ENCODE results near the gene ZMYND8.
"Not testable (repeated sequence)": the region's sequence is repeated elsewhere in the genome, so short reads cannot be mapped to it uniquely, and the experiment has no call there.

The ZMYND8 gene

DNA sequence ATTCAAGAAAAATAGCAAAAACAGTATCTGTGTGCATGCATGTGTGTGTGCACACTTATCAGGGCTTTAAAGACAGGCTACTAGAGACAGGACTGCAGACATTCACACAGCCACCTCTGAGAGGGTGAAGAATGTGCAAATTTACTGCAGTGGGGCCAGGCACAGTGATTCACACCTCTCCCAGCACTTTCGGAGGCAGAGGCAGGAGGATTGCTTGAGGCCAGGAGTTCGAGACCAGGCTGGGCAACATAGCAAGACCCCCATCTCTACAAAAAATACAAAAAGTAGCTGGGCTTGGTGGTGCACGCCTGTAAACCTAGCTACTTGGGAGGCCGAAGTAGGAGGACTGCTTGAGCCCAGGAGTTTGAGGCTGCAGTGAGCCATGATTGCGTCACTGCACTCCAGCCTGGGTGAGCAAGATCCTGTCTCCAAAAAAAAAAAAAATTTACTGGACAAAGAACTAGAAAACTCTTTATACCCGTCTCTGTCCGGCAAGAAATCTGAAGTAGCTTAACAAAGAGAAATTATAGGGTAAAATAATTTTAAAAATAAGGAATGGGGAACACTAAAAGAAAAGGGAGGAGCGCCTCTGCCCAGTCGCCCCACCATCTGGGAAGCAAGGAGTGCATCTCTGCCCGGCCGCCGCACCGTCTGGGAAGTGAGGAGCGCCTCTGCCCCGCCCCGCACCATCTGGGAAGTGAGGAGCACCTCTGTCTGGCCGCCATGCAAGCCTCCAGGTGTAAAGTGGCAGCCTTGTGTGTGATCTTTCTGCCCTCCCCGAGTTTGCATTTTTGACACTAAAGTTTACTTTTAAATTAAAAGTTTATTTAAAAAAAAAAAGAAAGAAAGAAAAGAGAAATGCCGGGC is 105.1 kb downstream of the ZMYND8 start:
- no peak for DNase-seq (ENCODE audit: low read depth in 2 of 3, low spot score in 2 of 3)

DNA sequence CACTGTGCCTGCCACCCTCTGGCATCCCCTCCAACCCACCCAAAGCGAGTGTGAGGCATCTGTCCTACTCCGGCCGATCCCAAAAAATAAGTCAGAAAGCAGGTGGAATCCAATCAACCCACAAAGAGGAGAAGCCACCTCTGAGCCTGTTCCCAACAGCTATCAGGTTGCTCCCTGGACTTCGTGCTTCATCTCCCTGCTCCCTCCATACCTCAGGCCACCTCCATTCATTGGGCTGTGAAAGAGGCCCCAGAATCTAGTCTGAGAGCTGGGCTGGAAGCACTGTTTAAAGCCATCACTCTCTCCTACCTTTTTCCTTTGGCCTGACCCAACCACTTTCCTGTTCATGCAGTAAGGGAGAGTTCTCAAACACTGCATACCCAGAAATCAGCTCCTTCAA is 106.1 kb downstream of the ZMYND8 start:
- DNase-seq (ENCODE audit: low read depth in 2 of 3, low spot score in 2 of 3), result no peak

DNA sequence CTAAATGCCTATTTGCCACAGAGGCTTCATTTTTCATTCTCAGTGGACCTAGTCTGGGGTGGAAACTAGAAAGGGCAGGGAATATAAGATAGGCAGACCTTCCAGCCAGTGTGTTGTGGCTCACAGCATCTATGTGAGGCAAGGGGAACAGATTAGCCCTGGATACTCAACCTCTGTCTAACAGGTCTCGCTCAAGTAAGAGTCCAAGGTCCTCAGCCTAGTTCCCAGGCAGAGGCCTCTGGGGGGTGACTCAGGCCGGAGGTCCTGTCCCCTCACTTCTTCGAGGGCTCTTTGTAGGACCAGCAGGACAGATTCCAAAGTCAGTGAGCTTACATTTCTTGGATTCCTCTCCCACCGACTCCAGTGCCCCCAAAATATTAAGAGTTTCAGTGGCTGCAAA is 106.6 kb downstream of the ZMYND8 start:
- no peak for DNase-seq (ENCODE audit: low read depth in 2 of 3, low spot score in 2 of 3)

DNA sequence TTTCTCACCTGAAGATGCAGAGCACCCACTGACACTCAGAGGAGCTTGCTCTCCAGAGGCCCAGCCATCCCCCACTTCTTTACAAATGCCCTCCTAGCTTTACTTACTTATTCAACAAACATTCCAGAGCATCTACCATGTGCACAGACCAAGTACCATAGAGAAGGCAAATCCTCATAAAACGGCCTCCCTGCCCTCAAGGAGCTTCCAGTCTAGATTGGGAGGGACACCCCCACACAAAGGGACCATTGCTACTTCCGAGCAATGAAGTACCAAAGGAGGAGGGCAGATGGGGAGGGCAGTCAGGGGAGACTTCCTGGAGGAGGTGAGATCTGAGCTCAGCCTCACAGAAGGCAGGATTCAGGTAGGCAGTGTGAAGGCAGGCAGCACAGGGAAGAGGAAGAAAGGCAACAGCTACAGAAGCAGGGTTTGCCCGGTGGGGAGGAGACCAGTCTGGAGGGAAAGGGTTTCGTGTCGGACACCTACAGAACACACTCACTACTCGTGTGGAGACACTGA is 108.0 kb downstream of the ZMYND8 start:
- no peak for DNase-seq (ENCODE audit: low read depth in 2 of 3, low spot score in 2 of 3)

DNA sequence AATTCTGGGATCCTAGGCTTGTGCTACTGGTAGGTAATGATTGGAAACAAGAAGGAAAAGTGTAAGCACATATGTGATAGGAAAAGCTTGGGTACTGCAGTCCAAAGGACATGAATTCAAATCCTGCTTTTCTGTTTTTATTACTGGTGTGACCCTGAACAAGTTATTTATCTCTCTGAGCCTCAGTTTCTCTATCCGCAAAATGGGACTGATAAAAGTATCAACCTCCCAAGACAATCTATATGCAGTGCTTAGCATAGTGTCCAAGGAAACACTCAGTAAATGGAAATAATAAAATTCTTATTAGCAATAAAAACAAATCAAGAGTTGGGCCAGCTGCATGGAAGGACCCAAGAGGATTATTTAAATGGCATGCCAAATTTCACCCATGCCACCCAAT is 108.5 kb downstream of the ZMYND8 start:
- no peak for DNase-seq (ENCODE audit: low read depth in 2 of 3, low spot score in 2 of 3)

DNA sequence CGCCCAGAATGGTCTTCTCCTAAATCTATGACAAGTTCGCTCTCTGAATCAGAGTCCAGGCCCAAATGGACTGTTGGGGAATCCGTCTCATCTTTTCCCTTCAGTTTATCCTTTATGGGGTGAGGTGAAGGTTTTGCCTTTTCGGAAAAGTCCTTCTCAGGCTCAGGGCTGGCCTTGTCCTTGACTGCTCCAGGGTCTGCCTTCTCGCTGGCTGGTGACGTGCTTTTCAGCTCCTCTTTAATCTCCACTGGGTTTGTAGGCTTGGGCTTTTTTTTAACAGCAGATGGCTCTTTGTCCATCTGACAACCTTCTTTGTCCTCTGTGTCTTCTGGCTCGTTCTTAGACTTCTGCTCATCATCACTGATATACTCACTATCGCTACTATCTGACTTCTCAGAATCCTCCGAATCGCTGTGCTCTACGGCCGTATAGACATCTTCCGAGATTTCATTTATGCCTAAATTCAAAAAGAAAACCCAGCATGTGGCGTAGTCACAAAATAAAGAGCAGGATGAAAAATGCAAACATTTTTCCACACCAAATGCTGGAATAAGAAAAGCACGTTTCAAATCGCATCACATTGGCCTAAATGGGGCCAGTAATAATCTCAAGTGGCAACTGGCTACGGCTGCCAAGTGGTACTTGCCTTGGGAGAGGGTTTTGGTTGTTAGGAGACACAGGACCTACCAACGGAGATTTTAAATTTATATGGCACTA is 110.3 kb downstream of the ZMYND8 start:
- DNase-seq (ENCODE audit: low read depth in 2 of 3, low spot score in 2 of 3), result no peak

DNA sequence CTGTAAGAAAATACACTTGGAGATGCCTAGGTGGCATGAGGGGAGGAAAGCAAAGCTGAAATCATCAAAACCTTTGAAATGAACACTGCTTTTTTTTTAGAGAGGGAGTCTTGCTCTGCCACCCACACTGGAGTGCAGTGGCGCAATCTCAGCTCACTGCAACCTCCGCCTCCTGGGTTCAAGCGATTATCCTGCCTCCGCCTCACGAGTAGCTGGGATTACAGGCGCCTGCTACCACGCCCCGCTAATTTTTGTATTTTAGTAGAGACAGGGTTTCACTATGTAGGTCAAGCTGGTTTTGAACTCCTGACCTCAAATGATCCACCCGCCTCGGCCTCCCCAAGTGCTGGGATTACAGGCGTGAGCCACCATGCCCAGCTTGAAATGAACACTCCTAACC is 111.3 kb downstream of the ZMYND8 start:
- DNase-seq (ENCODE audit: low read depth in 2 of 3, low spot score in 2 of 3), result not testable (repeated sequence)

DNA sequence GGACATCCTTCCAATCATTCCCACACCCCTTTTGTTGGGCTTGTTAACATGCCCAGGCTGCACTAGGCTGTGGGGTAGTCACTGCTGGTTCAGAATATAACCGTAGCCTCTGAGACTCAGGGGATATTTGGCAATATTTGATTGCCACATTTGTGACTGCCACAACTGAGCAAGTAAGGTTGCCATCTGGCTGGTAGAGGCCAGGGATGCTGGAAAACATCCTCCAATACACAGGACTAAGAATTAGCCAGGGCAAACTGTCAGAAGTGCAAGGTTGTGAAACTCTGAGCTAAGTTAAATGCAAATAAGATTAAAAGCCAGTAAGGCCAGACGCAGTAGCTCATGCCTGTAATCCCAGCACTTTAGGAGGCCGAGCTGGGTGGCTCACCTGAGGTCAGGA is 112.0 kb downstream of the ZMYND8 start:
- no peak for DNase-seq (ENCODE audit: low read depth in 2 of 3, low spot score in 2 of 3)

DNA sequence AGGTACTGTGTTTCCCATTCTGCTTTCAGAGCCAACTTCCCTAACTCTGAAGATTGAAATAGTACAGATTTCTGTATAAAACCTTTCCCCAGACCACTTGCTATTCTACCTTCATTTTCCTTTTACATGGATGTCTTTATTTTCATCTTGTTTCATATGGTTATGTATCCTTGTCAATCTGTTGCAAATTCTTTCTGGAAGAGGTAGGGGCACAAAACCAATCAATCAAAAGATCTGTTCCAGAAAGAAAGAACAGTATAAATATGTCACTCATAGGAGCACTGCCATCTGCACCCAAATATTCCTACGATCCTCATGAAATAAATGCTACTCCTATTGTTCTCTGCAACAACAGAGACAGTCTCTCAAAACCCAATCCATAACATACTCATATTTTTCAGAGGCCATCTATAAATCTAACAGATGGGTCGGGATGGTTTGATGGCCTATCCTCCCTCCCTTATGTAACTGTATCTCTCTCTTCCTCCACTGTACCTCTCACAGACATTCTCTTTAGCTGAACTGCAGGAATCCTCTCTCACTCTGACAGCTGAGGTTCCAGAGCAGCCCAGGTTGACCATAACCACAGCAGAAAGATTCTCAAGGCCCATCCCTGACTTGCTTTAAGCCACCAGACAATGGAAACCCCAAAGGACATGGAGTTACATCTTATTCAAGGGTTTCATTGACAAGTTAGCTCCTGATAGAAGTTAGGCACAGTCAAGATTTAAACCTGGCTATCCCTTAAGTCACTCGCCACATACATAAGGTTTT is 112.8 kb downstream of the ZMYND8 start:
- no peak for DNase-seq (ENCODE audit: low read depth in 2 of 3, low spot score in 2 of 3)

DNA sequence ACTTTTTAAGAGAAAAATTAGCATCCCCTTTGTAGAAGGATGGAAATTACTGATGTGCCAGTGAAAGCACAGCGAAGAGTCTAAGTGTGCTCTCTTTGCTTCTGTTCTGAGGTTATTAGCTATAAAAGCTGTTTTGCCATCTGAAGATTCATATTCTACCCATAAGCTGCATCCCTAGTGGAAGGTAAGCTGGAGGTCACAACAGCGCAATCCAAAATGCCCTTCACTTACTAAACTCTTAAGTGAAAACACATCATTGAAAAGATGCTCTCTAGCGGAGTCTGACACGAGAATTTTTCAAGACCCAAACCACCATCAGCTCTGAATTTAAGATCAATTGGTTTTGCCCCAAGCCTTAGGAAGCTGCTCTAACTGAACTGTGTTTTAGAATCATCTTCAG is 113.5 kb downstream of the ZMYND8 start:
- DNase-seq (ENCODE audit: low read depth in 2 of 3, low spot score in 2 of 3), result no peak

DNA sequence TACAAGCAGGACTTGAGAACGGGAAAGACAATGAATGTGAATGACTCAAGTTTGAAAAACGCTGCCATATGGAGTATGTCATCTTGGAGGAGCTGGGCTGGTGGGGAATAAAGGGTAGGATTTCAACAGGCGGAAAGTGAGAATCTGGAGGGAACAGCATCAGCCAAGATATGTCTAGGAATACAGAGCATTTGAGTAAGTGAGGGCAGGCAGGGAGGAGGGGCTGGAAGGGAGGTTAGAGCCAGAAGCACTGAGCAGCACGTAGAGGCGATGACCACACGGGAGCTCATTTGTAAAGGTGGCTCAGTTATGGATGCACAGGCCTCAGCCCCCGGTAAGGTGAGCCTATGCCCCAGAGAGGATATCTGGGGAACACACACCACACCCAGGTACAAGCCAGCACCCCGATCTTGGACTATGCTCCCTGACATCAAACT is 115.1 kb downstream of the ZMYND8 start:
- DNase-seq (ENCODE audit: low read depth in 2 of 3, low spot score in 2 of 3), result no peak

DNA sequence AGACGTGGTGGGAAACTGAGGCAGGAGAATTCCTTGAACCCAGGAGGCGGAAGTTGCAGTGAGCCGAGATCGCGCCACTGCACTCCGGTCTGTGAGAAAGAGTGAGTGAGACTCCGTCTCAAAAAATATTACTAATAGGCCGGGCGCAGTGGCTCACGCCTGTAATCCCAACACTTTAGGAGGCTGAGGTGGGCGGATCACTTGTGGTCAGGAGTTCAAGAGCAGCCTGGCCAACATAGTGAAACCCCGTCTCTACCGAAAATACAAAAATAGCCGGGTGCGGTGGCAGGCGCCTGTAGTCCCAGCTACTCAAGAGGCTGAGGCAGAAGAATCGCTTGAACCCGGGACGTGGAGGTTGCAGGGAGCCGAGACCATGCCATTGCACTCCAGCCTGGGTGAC is 116.4 kb downstream of the ZMYND8 start:
- not testable (repeated sequence) for DNase-seq (ENCODE audit: low read depth in 2 of 3, low spot score in 2 of 3)

DNA sequence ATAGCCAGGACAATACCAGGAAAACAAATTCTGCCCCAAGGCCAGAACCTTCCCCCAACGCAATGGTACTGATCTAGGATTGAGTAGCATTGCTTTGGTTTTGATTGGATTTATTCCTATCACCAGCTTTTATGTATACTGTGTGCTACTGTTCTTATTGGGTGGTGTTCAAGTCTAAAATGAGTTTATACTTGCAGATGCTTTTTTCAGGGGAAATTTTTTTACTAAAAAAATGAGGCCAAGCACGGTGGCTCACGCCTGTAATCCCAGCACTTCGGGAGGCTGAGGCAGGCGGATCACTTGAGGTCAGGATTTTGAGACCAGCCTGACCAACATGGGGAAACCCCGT is 116.8 kb downstream of the ZMYND8 start:
- no peak for DNase-seq (ENCODE audit: low read depth in 2 of 3, low spot score in 2 of 3)

DNA sequence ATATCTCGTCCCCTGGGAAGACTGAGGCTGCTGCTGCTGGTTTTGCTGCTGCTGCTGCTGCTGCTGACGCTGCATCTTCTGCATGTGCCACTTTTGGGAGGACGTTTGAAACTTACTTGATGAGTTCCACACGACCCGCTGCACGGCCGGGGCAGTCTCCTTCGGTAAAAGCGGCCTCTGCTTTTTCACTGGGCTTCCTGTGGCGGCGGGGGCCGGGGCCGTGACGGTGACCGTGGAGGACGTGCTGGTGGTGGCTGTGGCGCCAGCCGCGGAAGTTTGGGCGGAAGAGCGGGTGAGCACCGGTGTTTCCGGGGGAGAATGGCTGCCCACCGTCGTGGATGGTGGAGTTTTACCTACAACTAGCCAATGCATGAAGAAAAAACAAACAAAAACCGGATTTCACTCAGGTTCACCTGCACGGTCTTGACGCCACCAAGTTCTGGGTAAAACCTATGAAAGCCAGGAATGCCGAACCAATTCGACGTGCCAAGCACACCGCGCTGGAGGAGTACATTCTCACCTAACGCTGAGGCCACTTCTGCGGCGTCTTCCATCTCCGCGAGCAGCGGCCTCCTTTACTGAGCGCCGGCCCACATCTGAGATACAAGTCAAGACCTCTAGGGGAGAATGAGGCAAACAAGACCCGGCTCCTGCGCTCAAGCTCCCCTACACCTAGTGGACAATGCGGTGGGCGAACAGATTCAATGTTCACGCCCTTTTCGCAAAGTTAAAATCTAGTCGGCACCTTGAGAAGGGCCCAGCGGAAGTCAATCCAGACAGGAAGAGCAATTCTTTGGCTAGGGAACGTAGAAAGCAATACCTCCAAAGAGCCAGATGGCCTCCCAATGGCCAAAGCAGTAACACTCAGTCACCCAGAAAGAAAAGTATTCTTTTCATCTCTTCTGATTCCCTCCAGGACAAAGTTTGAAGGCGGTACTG is 117.5 kb downstream of the ZMYND8 start:
- no peak for DNase-seq (ENCODE audit: low read depth in 2 of 3, low spot score in 2 of 3)

DNA sequence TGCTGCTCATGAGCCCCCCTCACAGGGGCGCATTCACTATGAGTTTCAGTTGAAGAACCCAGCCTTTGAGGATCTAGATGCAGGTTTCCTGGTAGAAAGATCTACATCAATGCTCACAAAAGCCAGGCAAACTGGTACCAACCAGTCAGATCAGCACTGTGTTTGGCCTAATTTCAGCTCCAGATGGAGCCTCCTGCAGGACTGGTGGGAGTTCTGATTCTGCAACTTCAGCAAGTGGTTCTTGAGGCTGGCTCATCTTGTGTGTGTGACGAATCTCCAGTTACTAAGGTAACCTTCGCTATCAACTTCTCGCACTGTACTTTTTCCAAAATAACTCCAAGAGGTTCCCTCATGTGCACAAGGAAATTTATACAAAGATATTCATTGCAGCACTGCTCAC is 118.8 kb downstream of the ZMYND8 start:
- DNase-seq (ENCODE audit: low read depth in 2 of 3, low spot score in 2 of 3), result no peak

DNA sequence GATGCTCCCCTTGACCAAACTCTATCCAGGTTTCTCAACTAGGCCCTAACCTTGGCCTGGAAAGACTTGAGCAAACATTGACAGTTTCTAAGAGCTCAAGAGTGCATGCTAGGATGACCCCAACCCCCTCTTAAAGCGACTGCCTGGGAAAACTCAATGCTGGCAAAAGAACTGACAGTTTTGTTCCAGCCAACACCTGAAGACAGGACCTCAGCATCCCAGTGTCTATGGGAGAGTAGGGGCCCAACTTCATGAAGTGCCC is 119.9 kb downstream of the ZMYND8 start:
- no peak for DNase-seq (ENCODE audit: low read depth in 2 of 3, low spot score in 2 of 3)

DNA sequence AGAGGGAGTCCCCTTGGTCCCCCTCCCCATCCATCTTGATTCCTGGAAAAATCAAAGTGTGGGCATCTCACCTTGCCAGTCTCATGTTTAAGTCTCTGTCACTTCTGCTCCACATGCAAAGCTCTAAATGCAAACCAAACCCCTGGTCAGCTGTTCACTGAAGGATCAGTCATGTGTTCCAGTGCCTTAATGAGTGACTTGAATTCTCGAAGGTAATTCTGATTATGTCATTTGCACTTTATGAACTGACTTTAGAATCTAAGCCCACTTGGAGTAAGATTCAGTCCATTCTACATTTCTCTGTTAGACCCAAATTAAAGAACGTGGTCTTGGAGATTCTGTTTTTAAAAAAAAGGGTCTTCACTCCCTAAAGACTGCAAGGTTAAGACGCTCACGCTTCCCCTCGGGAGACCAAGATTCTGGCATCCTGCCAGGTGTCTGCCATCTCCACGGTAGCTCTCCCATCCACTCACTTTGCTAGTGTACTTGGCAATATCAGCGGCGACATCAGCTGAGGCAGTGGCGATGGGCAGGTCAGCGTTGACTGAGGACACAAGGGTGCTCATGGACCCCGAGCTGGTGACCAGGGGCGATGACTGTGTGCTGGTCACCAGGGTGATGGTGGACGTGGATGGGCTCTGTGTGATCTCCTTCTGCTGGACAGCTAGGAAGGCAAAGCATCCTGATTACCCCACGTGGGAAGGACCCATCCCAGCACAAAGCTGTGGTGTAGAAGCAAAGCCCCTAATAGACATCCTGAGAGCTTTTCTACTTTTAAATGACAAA is 120.5 kb downstream of the ZMYND8 start:
- no peak for DNase-seq (ENCODE audit: low read depth in 2 of 3, low spot score in 2 of 3)

DNA sequence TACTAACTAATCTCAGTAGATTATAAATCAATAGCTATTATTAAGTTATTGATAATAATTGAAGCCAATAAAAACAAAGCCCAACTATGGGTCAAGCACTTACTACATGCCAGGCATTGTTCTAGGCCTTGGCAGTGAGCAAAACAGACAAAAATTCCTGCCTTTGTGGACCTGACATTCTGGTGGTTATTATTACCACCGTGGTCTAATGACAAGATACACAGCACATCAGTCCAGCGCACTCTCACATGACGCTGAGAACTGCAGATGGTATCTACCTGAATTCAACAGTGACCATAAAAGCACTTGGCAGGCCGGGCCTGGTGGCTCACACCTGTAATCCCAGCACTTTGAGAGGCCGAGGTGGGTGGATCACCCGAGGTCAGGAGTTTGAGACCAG is 121.4 kb downstream of the ZMYND8 start:
- no peak for DNase-seq (ENCODE audit: low read depth in 2 of 3, low spot score in 2 of 3)

DNA sequence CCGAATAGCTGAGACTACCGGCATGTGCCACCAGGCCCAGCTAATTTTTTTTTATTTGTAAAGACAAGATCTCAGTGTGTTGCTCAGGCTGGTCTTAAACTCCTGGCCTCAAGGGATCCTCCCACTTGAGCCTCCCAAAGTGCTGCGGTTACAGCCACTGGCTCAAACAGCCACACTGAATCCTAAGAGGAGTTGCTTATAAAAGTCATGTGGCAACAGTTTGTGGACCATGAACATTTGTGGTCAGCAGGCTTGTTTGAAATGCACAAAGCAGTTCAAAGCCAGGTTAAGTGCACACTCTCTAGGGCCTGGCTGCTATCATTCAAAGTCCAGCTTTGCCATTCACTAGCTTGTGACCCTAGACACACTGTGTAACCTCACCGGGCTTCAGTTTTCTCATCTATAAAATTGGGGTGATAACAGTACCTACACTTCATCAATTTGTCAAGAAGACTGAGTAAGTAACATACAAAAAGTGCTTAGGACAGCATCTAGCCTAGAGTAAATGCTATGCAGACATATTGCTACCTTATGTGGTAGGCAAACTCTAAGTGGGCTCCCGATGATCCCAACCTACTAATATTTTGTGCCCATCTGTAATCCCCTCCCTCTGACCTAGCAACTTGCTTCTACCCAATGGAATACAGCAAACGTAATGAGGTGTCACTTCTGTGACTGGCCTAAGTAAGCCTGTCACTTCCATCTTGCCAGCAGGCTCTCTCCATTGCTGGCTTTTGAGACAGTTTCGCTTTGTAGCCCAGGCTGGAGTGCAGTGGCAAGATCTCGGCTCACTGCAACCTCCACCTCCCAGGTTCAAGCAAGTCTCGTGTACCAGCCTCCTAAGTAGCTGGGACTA is 122.9 kb downstream of the ZMYND8 start:
- no peak for DNase-seq (ENCODE audit: low read depth in 2 of 3, low spot score in 2 of 3)

Measured in activated CD8-positive, alpha-beta memory T cell treated with anti-CD3 and anti-CD28 coated beads for 48 hours (primary cell).